Measurements from ENCODE around the gene GNG13.
"Not testable (repeated sequence)": the region's sequence is repeated elsewhere in the genome, so short reads cannot be mapped to it uniquely, and the experiment has no call there.

GNG13 gene

DNA sequence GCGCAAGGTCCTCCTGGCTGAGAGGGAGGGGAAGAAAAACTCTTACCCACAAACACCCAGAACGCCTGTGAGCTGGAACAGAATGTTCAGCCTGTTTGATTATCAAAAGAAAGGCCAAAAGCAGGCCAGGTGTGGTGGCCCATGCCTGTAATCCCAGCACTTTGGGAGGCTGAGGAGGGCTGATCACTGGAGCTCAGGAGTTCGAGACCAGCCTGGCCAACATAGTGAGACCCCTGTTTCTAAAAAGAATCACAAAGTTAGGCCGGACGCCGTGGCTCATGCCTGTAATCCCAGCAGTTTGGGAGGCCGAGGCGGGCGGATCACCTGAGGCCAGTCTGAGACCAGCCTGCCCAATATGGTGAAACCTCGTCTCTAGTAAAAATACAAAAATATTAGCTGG lies 24.2 kb downstream of the GNG13 start:
- not testable (repeated sequence) for DNase-seq

DNA sequence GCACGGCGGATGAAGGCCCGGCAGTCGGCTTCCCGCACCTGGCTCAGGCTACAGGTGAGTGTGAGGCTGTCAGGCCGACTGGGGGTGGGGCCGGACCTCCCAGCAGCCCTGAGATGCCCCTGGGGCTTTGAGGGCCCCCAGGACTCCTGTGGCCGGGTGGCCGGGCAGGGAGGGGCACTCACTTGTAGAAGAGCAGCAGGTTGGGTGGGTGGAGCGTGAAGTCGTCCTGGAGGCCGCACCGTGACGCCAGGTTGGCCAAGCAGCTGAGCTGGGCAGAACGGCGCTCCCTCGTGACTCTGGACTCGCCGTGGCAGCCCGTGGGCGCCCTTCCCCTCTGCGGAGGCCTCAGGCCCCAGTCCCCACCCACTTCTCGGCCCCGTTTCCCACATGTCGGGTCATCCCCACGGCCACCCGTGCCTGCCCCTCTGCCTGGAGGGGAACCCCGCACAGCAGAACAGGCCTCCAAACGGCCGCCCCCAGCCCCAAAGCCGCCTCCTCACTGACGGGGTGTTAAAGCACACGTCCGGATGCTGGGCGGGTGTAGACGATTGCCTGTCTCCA lies 25.2 kb downstream of the GNG13 start:
- no peak for DNase-seq

DNA sequence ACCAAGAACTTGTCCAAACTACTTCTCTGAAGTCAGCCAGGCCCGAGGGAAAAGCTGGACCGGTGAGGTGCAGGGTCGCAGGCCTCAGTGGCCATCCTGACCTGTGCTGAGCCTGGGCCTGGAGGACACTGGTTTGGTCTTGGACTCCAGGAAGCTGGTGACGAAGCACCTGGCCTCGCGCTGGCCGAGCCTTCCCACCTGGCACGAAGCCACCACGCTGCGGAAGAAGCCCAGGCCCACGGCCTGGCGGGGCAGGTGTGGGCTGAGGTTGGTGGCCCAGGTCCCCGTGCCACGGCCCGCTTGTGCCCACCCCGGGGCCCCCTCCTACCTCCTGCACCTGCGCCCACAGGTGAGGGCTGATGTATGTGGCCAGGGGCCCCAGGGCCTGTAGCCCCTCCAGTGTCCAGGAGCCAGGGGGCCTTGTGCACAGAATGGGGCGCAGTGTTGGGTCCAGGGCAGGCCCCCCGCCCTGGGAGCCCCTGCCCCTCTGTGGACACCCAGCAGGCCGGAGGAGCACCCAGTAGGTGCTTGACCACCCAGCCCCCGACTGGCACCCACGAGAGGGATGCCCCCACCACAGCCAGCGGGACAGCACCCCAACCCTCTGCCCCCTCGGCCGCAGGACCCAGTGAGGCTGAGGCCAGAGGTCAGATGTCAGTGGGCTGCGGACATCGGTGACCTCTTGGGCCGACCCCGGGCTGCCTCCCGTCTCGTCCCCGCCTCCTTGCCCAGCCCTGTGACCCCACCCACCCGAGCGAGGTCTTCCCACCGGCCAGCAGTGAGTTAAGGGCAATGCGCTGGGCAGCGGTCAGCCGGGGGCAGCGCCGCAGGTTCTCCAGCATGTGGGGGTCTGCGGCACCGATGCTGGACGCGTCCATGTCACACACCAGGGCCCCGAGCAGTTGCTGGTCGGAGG lies 26.2 kb downstream of the GNG13 start:
- DNase-seq, result no peak

DNA sequence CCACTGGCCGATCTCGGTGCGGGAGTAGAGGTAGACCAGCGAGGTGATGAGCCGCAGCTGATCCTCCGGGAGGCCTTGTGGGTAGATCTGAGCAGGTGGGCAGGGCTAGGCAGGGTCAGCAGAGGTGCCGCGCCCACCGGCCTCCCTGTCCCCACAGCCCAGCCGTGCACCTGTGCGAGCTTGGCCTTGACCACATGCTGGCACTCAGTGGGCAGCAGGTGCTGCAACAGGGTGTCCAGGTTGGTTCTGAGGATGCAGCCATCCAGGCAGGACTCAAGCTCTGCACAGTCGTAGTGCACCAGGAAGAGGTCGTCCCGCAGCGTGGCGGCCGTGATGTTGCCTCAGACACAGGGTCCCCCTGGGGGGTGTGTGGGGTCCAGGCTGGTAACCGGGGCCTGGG lies 27.6 kb downstream of the GNG13 start:
- DNase-seq, result no peak

DNA sequence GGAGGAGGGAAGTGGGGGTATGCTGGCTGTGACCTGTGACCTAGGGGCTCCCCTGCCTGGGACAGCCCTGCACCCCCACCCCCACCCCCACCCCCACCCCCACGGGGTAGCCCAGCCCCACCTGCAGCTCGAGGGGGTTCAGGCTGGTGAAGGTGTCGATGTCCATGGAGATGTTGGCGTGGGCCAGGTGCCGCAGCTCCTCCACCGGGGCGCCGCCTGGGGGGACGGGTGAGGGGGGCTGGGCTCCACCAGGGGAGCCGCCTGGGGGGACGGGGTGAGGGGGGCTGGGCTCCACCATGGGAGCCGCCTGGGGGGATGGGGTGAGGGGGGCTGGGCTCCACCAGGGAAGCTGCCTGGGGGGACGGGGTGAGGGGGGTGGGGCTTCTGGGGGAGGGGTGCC lies 30.1 kb downstream of the GNG13 start:
- no peak for DNase-seq

DNA sequence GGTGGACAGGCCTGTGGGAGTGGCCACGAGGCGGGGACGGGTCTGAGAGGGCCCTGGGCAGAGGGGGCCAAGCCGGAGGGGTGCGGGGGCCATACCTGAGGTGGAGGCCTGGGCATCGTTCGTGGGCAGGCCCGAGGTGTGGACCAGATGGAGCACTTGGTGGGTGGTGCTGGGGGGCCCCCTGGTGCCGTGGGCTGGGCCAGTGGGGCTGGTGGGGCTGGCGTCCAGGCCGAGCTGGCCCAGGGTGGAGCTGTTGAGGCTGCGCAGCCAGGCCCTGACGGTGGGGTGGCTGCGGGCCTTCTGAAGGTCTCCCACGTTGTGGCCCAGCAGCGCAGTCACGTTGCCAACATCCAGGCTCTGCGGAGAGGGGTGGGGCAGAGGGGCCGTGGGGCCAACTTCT lies 30.6 kb downstream of the GNG13 start:
- DNase-seq, result no peak

DNA sequence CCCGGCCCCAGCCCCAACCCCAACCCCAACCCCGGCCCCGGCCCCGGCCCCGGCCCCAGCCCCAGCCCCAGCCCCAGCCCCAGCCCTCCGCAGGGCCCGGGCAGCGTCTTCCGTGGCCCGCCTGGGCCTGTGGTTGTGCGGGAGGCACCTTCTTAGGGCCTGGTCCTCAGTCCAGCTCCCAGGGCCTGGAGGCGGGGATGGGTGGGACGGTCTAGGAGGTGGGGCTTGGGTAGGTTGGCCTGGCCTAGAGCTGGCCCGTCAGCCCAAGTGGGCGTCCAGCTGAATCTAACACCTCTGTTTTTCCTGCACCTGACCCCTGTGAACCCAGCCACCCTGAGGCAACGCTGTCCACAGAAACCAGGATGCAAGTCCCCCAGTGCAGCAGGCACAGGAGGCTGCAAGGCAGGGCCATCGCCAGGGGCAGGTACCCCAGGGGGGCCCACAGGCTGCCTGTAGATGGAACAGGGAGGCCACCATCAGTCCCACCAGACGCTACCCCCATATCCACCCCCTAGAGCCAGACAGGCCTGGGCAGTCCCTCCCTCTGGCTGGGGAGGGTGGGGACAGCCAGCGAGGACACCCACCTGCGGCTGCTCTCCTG lies 31.2 kb downstream of the GNG13 start:
- no peak for DNase-seq

DNA sequence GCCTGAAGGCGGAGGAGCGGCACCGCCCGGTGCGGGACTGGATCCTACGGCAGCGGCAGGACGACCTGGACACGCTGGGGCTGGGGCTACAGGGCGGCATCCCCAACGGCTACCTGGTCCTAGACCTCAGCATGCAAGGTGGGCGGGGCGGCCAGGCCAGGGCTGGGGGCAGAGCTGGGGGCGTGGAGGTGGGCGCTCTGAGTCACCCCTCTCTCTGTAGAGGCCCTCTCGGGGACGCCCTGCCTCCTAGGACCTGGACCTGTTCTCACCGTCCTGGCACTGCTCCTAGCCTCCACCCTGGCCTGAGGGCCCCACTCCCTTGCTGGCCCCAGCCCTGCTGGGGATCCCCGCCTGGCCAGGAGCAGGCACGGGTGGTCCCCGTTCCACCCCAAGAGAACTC lies 32.1 kb downstream of the GNG13 start:
- no peak for DNase-seq

DNA sequence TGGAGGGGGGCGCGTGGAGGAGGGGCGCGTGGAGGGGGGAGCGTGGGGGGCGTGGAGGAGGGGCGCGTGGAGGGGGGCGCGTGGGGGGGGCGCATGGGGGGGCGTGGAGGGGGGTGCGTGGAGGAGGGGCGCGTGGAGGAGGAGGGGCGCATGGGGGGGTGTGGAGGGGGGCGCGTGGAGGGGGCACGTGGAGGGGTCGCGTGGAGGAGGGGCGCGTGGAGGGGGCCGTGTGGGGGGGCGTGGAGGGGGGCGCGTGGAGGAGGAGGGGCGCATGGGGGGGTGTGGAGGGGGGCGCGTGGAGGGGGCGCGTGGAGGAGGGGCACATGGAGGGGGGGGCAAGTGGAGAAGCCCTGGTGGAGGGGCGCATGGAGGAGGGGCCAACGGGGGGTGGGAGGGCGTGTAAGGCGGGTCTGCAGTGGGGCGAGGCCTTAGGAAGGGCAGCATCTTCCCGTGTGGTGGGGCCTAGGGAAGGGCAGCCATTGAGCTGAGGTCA lies 32.7 kb downstream of the GNG13 start:
- DNase-seq, result no peak

DNA sequence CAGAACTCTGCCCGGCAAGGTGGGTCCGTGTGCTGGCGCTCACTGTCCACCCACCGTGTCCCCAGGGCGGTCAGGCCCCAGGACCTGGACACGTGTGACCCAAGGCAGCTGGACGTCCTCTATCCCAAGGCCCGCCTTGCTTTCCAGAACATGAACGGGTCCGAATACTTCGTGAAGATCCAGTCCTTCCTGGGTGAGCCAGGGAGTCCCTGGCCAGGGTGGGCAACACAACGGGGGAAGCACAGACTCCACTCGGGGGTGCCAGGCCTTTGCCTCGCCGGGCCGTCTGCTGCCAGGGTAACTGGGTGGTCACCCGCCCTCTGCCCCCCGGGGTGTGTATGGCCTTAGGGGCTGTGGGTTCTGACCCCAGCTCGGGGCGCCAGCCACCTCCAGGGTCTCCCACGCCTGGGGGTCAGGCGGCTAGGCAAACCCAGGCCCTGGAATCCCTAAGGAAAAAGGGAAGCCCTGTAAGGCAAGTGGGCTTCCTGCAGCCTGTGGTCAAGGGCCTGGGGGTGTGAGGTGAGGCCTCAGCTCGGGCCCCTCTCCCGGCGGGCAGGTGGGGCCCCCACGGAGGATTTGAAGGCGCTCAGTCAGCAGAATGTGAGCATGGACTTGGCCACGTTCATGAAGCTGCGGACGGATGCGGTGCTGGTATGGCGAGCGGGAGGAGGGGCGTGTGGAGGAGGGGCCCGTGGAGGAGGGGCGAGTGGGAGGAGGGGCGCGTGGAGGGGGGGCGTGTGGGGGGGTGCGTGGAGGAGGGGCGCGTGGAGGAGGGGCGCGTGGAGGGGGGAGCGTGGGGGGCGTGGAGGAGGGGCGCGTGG lies 33.5 kb downstream of the GNG13 start:
- DNase-seq, result no peak

DNA sequence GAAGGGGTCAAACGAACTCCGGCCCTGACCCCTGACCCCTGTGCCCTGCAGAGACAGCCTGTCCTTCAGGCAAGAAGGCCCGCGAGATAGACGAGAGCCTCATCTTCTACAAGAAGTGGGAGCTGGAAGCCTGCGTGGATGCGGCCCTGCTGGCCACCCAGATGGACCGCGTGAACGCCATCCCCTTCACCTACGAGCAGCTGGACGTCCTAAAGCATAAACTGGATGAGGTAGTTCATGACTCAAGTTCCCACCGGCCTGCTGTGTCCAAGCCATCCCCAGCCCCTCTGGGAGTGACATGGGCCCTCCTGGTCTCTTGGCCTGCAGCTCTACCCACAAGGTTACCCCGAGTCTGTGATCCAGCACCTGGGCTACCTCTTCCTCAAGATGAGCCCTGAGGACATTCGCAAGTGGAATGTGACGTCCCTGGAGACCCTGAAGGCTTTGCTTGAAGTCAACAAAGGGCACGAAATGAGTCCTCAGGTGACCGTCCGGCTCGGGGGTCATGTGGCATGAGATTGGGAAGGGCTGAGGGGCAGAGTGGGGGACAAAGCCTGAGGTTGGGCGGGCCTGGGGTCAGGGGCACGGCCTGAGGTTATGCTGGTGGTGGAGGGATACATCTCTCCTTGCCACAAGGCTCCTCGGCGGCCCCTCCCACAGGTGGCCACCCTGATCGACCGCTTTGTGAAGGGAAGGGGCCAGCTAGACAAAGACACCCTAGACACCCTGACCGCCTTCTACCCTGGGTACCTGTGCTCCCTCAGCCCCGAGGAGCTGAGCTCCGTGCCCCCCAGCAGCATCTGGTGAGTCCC lies 34.3 kb downstream of the GNG13 start:
- DNase-seq, result no peak

DNA sequence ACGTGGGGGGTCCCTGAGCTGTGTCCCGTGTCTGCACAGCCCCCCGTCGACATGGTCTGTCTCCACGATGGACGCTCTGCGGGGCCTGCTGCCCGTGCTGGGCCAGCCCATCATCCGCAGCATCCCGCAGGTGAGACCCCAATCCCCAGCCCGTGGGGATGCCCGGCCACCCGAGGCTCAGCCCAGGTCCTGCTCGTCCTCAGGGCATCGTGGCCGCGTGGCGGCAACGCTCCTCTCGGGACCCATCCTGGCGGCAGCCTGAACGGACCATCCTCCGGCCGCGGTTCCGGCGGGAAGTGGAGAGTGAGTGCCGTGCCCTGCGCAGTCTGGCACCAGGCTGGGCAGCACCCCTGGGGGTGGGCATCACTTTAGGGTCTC lies 35.1 kb downstream of the GNG13 start:
- no peak for DNase-seq

DNA sequence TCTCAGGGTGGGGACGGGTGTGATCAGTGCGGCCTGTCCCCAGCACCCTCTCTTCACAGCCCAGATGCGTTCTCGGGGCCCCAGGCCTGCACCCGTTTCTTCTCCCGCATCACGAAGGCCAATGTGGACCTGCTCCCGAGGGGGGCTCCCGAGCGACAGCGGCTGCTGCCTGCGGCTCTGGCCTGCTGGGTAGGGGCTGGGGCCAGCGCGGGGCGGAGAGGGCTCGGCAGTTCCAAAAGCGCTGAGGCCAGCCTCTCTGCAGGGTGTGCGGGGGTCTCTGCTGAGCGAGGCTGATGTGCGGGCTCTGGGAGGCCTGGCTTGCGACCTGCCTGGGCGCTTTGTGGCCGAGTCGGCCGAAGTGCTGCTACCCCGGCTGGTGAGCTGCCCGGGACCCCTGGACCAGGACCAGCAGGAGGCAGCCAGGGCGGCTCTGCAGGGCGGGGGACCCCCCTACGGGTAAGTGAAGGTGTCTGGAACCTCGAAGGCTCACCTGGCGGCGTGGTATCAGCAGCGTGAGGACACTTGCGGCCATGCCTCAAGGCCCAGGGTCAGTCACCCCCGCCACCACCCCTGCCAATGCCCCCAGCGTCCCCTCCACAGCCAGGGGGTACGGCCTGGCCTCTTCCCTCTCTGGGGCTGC lies 35.6 kb downstream of the GNG13 start:
- DNase-seq, result no peak

DNA sequence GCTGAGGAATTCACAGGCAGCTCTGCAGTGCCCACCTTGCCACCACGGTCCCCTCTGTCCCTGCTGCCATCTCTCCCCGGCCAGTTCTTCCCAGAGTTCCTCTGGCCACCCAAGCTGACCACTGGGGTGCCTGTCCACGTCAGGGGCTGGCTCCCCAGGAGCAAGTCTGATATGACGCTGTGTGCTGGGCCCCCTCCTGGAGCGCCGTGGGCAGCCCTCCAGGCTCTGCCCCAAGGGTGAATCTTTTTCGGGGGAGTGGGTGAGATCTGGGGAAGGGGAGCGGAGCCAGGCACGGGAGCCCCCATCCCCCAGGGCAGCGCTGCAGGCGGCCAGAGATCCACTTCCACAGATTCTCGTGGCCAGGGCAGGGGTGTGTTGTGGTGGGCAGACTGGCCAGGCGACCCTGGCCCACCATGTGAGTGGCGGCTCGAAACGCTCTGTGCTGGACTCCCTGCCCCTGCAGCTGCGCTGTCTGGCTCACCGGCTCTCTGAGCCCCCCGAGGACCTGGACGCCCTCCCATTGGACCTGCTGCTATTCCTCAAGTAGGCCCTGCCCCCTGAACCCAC lies 36.3 kb downstream of the GNG13 start:
- DNase-seq, result no peak

DNA sequence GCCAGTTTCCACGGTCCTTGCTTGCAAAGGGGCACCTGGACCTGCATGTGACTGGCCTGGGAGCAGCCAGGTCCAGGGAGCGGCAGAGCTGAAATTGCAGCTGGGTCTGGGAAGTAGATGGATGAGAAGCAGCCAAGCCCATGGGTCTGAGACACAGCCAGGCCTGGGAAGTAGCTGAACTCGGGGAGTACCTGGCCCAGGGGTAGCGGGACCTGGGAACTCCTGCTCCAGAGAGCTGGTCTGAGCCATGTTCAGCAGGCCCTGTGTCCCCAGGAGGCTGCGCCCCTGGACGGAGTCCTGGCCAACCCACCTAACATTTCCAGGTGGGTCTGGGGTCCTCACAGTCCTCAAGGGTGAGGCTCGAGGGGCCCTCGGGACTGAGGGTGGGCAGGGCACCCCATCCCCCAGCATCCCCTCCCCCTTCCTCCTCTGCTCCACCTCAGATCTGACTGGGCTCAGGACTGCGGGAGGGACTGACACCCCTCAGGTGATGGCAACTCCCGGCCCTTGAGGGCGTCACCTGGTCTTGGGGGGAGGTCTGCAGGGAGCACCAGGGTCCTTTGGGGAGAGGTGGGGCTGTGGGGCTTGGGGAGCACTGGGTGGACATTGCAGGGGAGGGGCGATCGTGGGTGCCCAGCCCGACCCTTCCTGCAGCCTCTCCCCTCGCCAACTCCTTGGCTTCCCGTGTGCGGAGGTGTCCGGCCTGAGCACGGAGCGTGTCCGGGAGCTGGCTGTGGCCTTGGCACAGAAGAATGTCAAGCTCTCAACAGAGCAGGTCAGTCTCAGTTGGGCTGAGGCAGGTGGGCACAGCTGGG lies 37.0 kb downstream of the GNG13 start:
- no peak for DNase-seq

DNA sequence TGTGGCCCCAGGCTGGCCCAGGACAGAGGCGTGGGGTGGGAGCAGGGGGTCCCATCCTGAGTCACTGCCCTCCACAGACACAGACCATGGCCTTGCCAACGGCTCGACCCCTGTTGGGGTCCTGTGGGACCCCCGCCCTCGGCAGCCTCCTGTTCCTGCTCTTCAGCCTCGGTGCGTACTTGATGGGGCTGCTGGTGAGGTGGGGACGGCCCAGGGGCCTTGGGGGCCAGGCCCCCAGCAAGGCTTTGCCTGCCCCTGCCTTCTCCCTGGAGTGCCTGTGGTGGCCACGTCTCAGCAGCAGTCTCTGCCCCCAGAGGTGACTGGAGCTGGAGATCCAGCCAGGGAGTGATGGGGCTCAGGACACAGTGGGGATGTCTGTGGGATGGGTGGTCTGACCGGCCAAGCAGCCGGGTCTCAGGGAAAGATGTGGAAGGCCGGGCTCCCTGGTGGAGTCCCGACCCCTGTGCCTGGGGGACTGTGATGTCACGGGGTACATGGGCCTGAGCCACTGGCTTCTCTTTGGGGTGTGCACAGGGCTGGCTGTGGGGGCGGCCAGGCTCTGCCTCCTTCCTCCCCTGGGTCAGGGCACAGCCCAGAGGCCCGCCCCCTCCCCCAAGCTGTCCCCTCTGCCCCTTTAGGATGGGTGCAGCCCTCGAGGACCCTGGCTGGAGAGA lies 37.8 kb downstream of the GNG13 start:
- DNase-seq, result no peak

DNA sequence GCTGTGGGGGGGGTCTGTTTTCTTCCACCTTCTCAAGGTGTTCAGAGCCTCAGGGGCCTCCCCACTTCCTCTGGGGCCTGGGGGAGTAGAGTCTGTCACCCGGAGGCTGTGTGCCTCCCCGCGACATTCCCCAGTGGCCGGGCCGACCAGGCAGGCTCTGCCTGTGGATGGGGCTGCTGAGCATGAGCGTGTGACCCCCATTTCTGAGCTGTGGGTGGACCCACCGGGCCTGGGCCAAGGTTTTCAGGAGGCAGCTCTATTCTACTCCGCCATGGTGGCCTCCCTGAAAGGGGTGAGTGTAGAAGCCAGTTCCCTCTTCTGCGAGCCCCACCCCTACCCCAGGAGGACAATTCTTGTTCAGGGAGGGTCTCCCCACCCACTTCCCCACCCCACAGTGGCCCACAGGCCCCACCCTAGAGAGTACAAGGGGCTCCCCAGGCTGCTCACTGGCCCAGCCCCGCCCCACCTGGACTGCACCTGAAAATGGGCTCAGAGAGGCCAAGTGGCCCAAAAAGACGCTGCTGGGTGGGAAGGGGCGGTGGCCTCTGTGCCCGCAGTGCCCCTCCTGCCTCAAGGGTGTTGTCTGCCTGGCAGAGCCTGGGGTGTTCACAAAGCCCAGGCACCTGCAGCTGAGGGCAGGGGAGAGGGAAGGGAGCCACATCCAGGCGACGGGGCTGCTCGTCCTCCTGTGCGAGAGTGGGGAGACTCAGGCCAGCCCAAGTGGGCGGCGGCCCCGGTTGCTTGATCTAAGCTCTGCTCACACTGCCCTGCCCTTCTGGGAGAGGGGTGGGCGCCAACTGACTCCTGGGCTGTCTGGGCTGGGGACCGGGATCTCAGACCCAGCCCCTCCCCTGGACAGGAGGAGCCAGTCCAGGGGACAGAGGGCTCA lies 38.7 kb downstream of the GNG13 start:
- no peak for DNase-seq

DNA sequence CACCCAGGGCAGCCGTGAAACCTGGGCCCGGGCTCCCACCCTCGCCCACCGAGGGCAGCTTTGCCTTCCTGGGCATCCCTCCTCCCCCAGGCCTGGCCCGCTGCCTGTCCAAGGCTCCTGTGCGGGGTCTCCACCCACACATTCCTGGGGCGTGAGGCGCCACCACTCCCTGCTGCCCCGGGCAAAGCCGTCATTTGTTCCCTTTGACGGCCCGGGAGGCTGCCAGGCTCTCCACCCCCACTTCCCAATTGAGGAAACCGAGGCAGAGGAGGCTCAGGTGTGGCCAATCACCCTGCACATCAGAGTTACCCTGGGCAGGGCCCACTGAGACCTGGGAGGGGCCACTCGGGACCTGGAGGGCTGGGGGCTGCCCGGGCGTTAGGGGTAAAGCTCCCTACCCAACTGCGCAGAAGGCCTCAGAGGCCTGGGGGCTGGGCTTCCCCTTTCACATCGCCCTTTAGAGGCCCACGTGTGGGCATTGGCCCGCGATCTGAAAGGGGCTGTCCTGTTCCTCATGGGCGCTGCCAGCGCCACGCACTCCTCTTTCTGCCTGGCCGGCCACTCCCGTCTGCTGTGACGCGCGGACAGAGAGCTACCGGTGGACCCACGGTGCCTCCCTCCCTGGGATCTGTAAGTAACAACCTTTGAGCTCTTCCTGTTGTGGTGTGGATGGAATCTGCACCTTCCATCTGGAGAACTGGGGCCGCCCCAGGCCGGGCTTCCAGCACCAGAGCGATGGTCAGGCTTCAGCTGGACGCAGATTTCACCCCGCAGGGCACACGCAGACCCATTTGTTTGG lies 39.8 kb downstream of the GNG13 start, which contains the start of gene MSLN:
TSS of gene MSLN (plus strand) at position 190 of the 799 bp plus-strand sequence. CDS start 1,947 bp downstream, outside the sequence.
- DNase-seq, result no peak

Measured in DMS79 treated with DMSO at 0.1 percent for 48 hours (cell line).